ENCODE measurements around the gene GRM4. TPM values are rescaled to one million over a fixed set of nuclear protein-coding genes. Genes with fewer than 3 reads are reported as not detected.

The GRM4 gene
- total and polyA plus RNA-seq, 10 of the 15 experiments (the other 5 are each of a cell fraction or from before 2014, with no cell fraction given): 0.01 to 0.31 (median 0.05) TPM; not detected in 2

DNA sequence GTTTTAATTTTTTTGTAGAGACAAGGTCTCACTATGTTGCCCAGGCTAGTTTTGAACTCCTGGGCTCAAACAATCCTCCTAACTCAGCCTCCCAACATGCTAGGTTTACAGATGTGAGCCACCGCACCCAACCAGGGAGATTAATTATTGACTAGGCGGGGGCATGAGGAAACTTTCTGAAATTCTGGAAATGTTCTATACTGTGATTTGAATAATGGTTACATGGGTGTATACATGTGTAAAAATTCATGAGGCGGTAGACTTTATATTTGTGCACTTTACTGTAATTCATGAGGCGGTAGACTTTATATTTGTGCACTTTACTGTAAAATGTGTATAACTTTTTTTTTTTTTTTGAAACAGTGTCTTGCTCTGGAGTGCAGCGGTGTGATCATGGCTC is 147.2 kb downstream of the GRM4 start:
- peaks cover 0 to 2% of the 10 kb centered on the region in 2 experiments; a peak in 3 of 4 replicates for H3K27me3 ChIP-seq (replicated peaks in 1 of 2; ENCODE audit: control insufficient read depth in 2 of 2, insufficient read depth in 2 of 2, low read length in 1 of 2)
- H3K36me3 ChIP-seq (ENCODE audit: control insufficient read depth in 2 of 2, insufficient read depth in 2 of 2, low read length in 1 of 2): no peaks in the 10 kb centered on the region
- DNase-seq (ENCODE audit: low read depth, low spot score) (no peak), ATAC-seq (no peak), FAIRE-seq (no peak)
- H3K9me3 ChIP-seq (replicated peaks; ENCODE audit: control insufficient read depth, insufficient read depth, low read length): no peaks in the 10 kb centered on the region
- no peak overlapping the region for H3K27ac ChIP-seq (ENCODE audit: control insufficient read depth, insufficient read depth)
- no TSS peak for BruUV-seq (replicated peaks)
- no peak overlapping the region for H2AFZ ChIP-seq (ENCODE audit: control insufficient read depth, low read depth, low read length)
- POLR2A ChIA-PET: no interaction called here
- H3K4me1 ChIP-seq (ENCODE audit: control insufficient read depth, insufficient read depth, low read length): no peaks in the 10 kb centered on the region
- in situ Hi-C loops (cut with MboI): no loop called here
- SMC1A ChIA-PET (ENCODE audit: uncharacterized antibody, unreplicated experiment): no interaction called here
- 74% methylated on average over 4 of the region's 5 CpGs for WGBS (ENCODE audit: insufficient coverage, insufficient replicate concordance, low lambda C conversion rate, missing lambda C conversion rate)
- CTCF ChIA-PET: no interaction called here
- intact Hi-C loops (cut with micrococcal nuclease; ENCODE audit: unreplicated experiment): no loop called here
- no peaks in the 10 kb centered on the region for H3K79me2 ChIP-seq (ENCODE audit: control insufficient read depth, insufficient read depth, low read length)
- H4K20me1 ChIP-seq (ENCODE audit: control insufficient read depth, insufficient read depth): no peaks in the 10 kb centered on the region
- no peak overlapping the region for H3K4me2 ChIP-seq (ENCODE audit: control insufficient read depth, insufficient read depth)
- TF ChIP-seq FOS (IDR thresholded peaks at IDR 0.05; ENCODE audit: borderline replicate concordance, extremely low read depth, insufficient read length) (no peak), TARDBP (IDR thresholded peaks at IDR 0.05; ENCODE audit: borderline replicate concordance) (no peak), IRF4 (IDR thresholded peaks at IDR 0.05; ENCODE audit: low read depth, low read length) (no peak), FOXK2 (IDR thresholded peaks at IDR 0.05) (no peak), IKZF2 (IDR thresholded peaks at IDR 0.05) (no peak), NFYA (IDR thresholded peaks at IDR 0.05; ENCODE audit: borderline replicate concordance, low read depth, low read length) (no peak), SMAD1 (IDR thresholded peaks at IDR 0.05; ENCODE audit: low read depth, partially characterized antibody) (no peak), CBX5 (IDR thresholded peaks at IDR 0.05; ENCODE audit: low read depth) (no peak)
- TF ChIP-seq, protein P1, sequence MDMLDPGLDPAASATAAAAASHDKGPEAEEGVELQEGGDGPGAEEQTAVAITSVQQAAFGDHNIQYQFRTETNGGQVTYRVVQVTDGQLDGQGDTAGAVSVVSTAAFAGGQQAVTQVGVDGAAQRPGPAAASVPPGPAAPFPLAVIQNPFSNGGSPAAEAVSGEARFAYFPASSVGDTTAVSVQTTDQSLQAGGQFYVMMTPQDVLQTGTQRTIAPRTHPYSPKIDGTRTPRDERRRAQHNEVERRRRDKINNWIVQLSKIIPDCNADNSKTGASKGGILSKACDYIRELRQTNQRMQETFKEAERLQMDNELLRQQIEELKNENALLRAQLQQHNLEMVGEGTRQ (IDR thresholded peaks at IDR 0.05; ENCODE audit: borderline replicate concordance, low read depth, low read length): no peak
- no peak overlapping the region for H3K9ac ChIP-seq (ENCODE audit: control insufficient read depth, insufficient read depth, low read length)
- RAD21 ChIA-PET (ENCODE audit: unreplicated experiment): no interaction called here
- H3K4me3 ChIP-seq: no peak overlapping the region

All from GM12878 (cell line).